HepG2 (cell line): Measurements from ENCODE around the gene PLEKHG2. TPM values are rescaled to one million over a fixed set of nuclear protein-coding genes. Genes with fewer than 3 reads are reported as not detected.

Source experiments
- AGO1 ChIP-seq: fragments of 200-400 bp; formaldehyde crosslinking; IDR thresholded peaks from 2 replicates; pipeline ENCODE4 v1.6.1; 2017; ENCODE audit warnings: mild to moderate bottlenecking, low read depth, low read length, moderate library complexity; ENCODE audit not compliant: poor library complexity, severe bottlenecking
- CERS6 ChIP-seq: sonication (generic); formaldehyde crosslinking; IDR thresholded peaks from 2 replicates; pipeline ENCODE4 v1.5.0; 2020; ENCODE audit warnings: missing genetic modification reagents
- ELF3 ChIP-seq: IDR thresholded peaks from 2 replicates; pipeline ENCODE4 v1.6.1; 2016; ENCODE audit warnings: missing genetic modification reagents, missing compliant biosample characterization
- EP300 ChIP-seq, 3 experiments: sonication (generic) in 1 of 3; formaldehyde crosslinking in 1 of 3; IDR thresholded peaks; 2 replicates each; pipeline versions ENCODE4 v1.5.1 to v1.6.1; 2011 to 2020; ENCODE audit warnings: low read depth in 2 of 3, low read length in 2 of 3, borderline replicate concordance in 1 of 3, improper control_type of control experiment in 1 of 3, mild to moderate bottlenecking in 1 of 3, missing genetic modification reagents in 1 of 3, moderate library complexity in 1 of 3
- GTF2F1 ChIP-seq: fragments of 150-350 bp; IDR thresholded peaks from 2 replicates; pipeline ENCODE4 v1.6.1; 2014; ENCODE audit warnings: low read length
- HOXA5 ChIP-seq: sonication (generic); formaldehyde crosslinking; IDR thresholded peaks from 2 replicates; pipeline ENCODE4 v1.4.0; 2020; ENCODE audit warnings: missing genetic modification reagents
- KDM5A ChIP-seq: fragments of 200-600 bp; sonication (generic); IDR thresholded peaks from 2 replicates; pipeline ENCODE4 v1.7.0; 2018; ENCODE audit warnings: antibody characterized with exemption, mild to moderate bottlenecking, low read length, borderline replicate concordance
- KLF16 ChIP-seq, 2 experiments: sonication (generic) in 1 of 2; formaldehyde crosslinking in 1 of 2; IDR thresholded peaks; 2 replicates each; pipeline versions ENCODE4 v1.6.1 to v1.8.0; 2016 to 2023; ENCODE audit warnings: missing genetic modification reagents in 2 of 2, missing compliant biosample characterization in 1 of 2
- MIER3 ChIP-seq: IDR thresholded peaks from 2 replicates; pipeline ENCODE4 v1.6.1; 2016; ENCODE audit warnings: missing compliant biosample characterization, borderline replicate concordance
- NR0B2 ChIP-seq: sonication (generic); formaldehyde crosslinking; IDR thresholded peaks from 2 replicates; pipeline ENCODE4 v1.4.0; 2020; ENCODE audit warnings: mild to moderate bottlenecking, missing genetic modification reagents
- NR2F1 ChIP-seq, 2 experiments: fragments of 450-650 bp in 1 of 2; formaldehyde crosslinking in 1 of 2; IDR thresholded peaks; 2 replicates each; pipeline versions ENCODE4 v1.5.0 to v1.6.1; 2016 to 2020; ENCODE audit warnings: mild to moderate bottlenecking in 1 of 2, missing compliant biosample characterization in 1 of 2, missing genetic modification reagents in 1 of 2, moderate library complexity in 1 of 2
- PRDM10 ChIP-seq: sonication (generic); formaldehyde crosslinking; IDR thresholded peaks from 2 replicates; pipeline ENCODE4 v1.4.0; 2020; ENCODE audit warnings: low read depth, missing genetic modification reagents
- REXO4 ChIP-seq: sonication (generic); formaldehyde crosslinking; IDR thresholded peaks from 2 replicates; pipeline ENCODE4 v1.8.0; 2022; ENCODE audit warnings: missing genetic modification reagents, mild to moderate bottlenecking, borderline replicate concordance
- SAFB2 ChIP-seq: sonication (generic); formaldehyde crosslinking; IDR thresholded peaks from 2 replicates; pipeline ENCODE4 v1.5.1; 2020; ENCODE audit warnings: missing genetic modification reagents, low read depth, mild to moderate bottlenecking, borderline replicate concordance
- SETDB1 ChIP-seq: sonication (generic); formaldehyde crosslinking; IDR thresholded peaks from 2 replicates; pipeline ENCODE4 v1.5.1; 2020; ENCODE audit warnings: missing genetic modification reagents, mild to moderate bottlenecking, borderline replicate concordance
- SIN3A ChIP-seq: IDR thresholded peaks from 2 replicates; pipeline ENCODE4 v1.6.1; 2011; ENCODE audit warnings: low read depth, mild to moderate bottlenecking, control low read depth, low read length, borderline replicate concordance
- SMYD3 ChIP-seq: sonication (generic); formaldehyde crosslinking; IDR thresholded peaks from 2 replicates; pipeline ENCODE4 v1.8.1; 2023; ENCODE audit warnings: mild to moderate bottlenecking, missing genetic modification reagents
- ZNF512 ChIP-seq: sonication (generic); formaldehyde crosslinking; IDR thresholded peaks from 2 replicates; pipeline ENCODE4 v1.4.0; 2020; ENCODE audit warnings: mild to moderate bottlenecking, missing genetic modification reagents
- ZNF660 ChIP-seq: sonication (generic); formaldehyde crosslinking; IDR thresholded peaks from 2 replicates; pipeline ENCODE4 v1.5.1; 2020; ENCODE audit warnings: mild to moderate bottlenecking, low read depth, missing genetic modification reagents, borderline replicate concordance
- ZSCAN20 ChIP-seq: sonication (generic); formaldehyde crosslinking; IDR thresholded peaks from 2 replicates; pipeline ENCODE4 v1.4.0; 2020; ENCODE audit warnings: missing genetic modification reagents, mild to moderate bottlenecking, borderline replicate concordance
- polyA plus RNA-seq, 8 experiments: library from polyadenylated mRNA; depleted of rRNA in 3 of 8; stranded (reverse) in 7 of 8; unstranded in 1 of 8; fragments of >200 nt; fragmentation: Illumina TruSeq in 4 of 8; extraction: Trizol in 4 of 8; gene quantifications; 2 replicates each; pipeline versions ENCODE4 v1.2.1 to v1.2.3, GENCODE V29; 2011 to 2016; ENCODE audit warnings: low read depth in 4 of 8, missing spikeins in 1 of 8, mixed read lengths in 1 of 8; ENCODE audit not compliant: insufficient read depth in 1 of 8
- total RNA-seq, 5 experiments: library from RNA; depleted of rRNA; stranded (reverse); fragments of >200 nt; fragmentation: Illumina TruSeq; extraction: Trizol; gene quantifications; 2 replicates each; pipeline ENCODE4 v1.2.3, GENCODE V29; 2016; ENCODE audit warnings: low read depth in 1 of 5

PLEKHG2 gene
- total and polyA plus RNA-seq, 2 of the 13 experiments (the other 11 are each of a cell fraction or from before 2014, with no cell fraction given) = 3.6 to 6.8 TPM

- peak in 1 of 2 experiments; percentile 75; a peak in 1 of 4 replicates for TF ChIP-seq KLF16 (CRISPR knock-in tag; IDR thresholded peaks at IDR 0.05)
- no peak for TF ChIP-seq SETDB1 (CRISPR knock-in tag)
- TF ChIP-seq ELF3 (CRISPR knock-in tag) = peak; percentile 96
- TF ChIP-seq GTF2F1 = 0 out of 2 replicates have a peak, but pooled peaks have one; percentile 23
- no peak for TF ChIP-seq SIN3A
- no peak for TF ChIP-seq REXO4
- TF ChIP-seq KDM5A = no peak; the same call in 1 of the 2 replicates
- TF ChIP-seq NR0B2 (CRISPR knock-in tag) = no peak
- TF ChIP-seq CERS6 = no peak
- no peak for TF ChIP-seq ZNF512 (CRISPR knock-in tag)
- peak; percentile 90 for TF ChIP-seq MIER3 (CRISPR knock-in tag)
- TF ChIP-seq NR2F1 (CRISPR knock-in tag; IDR thresholded peaks at IDR 0.05) = peak; percentile 37 to 56; a peak in 2 of 4 replicates
- no peak; the same call in 1 of the 2 replicates for TF ChIP-seq SAFB2
- TF ChIP-seq ZSCAN20 (CRISPR knock-in tag) = no peak
- TF ChIP-seq HOXA5 (CRISPR knock-in tag) = peak; percentile 64; the same call in 1 of the 2 replicates
- no peak for TF ChIP-seq AGO1
- peak; percentile 45 to 66; a peak in 3 of 4 replicates for TF ChIP-seq EP300 (IDR thresholded peaks at IDR 0.05; ENCODE audit: low read depth in 2 of 2, low read length in 2 of 2)
- TF ChIP-seq EP300 (CRISPR knock-in tag; IDR thresholded peaks at IDR 0.05; ENCODE audit: borderline replicate concordance) = no peak; the same call in 1 of the 2 replicates
- TF ChIP-seq SMYD3 (CRISPR knock-in tag) = no peak
- 0 out of 2 replicates have a peak, but pooled peaks have one; percentile 48 for TF ChIP-seq PRDM10 (CRISPR knock-in tag)
- no peak for TF ChIP-seq ZNF660
Measured at GRCh38 chr19:39397360-39398296, 14.8 kb upstream of the PLEKHG2 start (continued).
